Measurements from ENCODE around the gene ASNSD1.

ASNSD1 gene

DNA sequence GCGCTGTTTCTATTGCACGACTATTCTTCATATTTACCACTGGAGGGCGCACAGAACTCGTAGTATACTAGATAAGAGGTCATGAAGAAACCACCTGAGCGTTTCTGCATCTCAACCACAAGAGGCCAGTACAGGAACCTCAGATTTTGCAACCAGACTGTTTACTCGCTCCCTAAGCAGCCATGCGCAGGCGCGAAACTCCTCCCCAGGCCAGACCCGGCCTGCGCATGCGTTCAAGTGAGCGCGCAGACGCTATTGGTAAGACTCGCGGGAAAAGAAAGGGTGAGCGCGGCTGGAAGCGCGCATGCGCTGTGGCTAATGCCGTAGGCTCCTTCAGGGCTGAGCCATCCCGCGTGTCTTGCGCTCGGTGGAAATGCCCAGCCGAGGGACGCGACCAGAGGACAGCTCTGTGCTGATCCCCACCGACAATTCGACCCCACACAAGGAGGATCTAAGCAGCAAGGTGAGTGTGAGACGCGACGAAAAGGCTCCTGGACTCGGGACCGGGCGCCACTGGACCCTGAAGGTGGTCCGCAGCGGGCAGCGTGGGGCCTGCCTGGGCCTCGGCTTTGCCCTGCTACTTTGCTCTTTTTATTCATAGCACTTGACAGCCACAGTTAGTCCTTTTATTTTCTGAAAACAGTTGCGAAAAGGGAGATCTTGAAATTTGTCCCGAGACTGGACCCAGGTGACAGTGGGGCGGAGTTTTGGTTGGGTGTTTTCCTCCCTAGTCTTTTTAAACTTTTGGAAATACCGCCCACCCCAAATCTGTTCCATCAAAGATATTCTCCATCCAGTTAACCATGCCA lies at the start of gene ASNSD1:
Gene ASNSD1 (plus strand): TSS at position 312 of the 809 bp plus-strand sequence. CDS start 4,674 bp downstream, outside the sequence.
- peak; percentile 95 for DNase-seq (ENCODE audit: low read depth)

DNA sequence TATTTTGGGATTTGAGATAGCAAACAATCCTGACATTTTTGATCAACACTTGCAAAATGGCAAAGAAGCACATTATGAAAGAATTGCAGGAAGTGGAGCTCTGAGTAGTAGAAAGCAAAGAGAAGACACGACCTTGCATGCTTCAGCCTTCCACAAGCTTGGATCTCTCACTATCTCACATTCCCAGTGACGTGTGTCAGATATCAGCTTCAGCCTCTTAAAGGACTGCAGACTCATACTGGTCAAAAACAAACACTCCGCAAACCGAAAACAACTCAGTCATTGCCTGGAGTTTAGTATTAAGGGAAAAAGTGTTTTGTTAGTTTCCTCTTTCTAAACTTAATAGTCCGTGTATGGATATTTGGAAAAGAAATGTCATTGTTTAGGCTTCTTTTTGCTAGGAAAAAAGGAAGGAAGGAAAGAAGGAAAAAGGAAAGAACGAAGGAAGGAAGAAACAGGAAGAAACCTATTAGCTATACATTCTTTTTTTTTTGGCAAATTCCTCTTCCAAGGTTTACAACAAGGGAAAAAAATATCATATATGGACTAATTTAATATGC lies 48.1 kb upstream of the ASNSD1 start:
- no peak for DNase-seq (ENCODE audit: low read depth)

DNA sequence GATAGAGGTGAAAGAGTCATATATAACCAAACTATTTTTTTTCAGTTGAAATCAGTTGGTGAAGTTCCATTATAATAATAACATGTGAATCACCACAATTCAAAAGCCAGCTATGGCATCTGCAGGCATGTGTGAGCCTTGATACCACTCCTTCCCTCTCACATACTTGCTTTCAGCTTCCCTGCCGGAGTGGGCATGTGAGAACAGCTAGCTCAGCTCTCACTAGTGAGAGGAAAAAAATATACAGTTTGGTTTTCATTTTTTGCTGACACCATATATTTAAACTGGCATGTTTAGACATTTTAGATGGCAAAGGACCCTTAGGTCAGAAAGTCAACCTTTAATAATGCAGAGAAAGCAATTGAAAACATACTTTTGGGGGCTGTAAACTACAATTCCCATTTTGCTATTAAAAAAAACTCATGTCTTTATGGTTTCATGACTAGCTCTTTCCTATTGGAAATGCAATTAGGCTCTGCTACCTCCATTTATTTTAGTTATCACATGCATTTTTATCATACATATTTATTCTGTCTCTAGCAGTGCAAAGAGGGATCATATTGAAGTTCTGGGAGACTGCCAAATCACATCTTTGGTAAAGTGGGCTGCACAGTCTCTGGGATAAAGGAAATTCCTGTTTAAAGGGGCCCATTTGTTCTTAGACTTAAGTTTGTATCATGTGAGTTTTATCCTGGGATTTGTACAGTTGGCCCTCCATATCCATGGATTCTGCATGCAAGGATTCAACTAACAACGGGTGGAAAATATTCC lies 47.4 kb upstream of the ASNSD1 start:
- DNase-seq (ENCODE audit: low read depth), result no peak

DNA sequence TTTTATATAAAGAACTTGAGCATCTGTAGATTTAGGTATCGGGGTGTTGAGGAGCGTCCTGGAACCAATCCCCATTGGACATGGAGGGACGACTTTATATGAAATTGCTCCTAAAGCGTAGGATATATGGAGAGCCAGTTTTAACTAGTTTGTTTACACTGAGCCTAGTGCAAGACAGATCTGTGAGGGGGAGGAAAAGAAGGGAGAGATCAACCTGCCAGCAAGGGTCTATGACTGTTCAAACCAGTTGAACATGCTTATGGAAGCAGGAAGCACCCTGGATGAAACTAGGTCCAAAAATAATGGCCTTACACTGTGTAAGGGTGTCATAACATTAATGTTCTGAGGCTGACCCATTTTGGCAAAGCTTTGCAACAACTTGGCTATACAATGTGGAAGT lies 46.7 kb upstream of the ASNSD1 start:
- no peak for DNase-seq (ENCODE audit: low read depth)

DNA sequence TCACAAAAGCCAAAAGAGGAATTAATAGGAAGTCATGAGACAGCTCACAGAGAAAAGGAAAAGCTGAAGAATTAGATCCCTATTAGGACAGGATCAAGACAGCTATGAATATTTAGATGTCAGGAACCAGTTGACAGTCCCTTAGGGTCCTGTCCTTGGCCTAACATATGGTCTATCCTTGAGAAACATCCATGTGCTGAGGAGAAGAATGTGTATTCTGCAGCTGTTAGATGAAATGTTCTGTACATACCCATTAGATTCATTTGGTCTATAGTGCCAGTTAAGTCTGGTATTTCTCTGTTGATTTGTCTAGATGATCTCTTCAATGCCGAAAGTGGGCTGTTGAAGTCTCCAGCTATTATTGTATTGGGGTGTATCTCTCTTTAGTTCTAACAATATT lies 43.1 kb upstream of the ASNSD1 start:
- DNase-seq (ENCODE audit: low read depth), result no peak

DNA sequence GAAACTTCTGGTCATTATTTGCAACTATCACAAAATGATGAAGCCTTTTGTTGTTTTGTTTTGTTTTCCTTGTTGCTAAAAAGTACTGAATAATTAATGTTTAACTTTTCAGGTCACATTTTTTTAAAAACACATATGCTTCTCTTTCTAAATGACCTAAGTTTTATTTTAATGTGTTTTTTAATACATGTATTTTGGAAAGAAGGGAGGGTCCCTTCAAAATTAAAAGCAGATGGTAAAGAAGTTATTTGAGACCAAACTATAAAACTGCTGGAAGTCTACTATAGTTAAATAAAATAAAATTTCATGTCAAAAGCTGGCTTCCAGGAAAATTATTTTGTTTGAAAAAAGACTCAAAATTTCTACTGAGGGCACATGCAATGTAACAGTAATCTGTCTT lies 39.5 kb upstream of the ASNSD1 start:
- no peak for DNase-seq (ENCODE audit: low read depth)

DNA sequence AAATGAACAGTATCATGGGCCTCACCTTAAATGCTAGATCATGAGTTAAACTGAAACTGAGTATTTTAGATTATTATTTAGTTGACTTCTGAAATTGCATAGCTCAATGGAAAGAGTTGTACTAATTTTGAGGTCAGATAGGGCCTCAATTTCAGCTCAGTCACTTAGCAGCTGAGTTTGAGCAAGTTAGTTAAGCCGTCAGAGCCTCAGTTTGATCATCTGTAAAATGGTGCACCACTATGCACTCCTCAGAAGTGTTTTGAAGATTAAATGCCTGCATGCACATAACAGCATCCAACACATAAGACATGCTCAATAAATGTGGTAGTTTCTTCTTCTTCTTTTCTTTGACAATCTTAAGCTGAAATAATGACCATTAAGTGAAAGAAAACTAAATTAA lies 38.2 kb upstream of the ASNSD1 start:
- DNase-seq (ENCODE audit: low read depth), result no peak

DNA sequence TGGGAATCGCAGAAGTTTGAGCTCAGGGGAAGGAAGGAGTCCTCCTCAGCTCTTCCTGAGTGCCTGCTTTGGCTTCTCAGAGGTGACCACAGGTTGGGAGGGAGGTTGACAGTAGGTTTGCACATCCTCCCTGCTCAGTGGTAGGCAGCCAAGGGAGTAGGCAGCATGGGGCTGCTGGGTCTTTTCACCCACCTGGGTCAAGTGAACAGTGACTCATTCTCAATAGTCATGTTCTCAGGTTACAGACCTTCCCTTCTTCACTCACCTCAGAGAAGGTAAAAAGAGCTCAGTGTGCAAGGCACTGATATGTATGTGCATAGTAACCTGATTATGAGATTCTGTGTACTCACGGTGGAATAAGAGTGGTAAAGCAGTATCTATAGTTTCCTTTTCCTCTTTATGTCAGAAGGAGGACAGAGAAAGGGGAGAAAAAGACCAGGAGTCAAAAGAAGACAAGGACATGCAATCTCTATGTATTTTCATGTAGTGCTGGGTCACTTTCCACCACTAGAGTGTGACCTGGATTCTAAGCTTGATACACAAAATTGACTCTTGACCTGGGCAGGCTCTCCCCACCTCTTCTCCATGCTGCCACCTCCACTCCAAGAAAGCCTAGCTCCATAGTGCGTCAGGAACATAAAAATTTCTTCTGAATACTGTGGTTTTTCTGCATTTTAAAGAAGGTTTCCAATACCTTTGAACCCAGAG lies 36.5 kb upstream of the ASNSD1 start:
- no peak for DNase-seq (ENCODE audit: low read depth)

DNA sequence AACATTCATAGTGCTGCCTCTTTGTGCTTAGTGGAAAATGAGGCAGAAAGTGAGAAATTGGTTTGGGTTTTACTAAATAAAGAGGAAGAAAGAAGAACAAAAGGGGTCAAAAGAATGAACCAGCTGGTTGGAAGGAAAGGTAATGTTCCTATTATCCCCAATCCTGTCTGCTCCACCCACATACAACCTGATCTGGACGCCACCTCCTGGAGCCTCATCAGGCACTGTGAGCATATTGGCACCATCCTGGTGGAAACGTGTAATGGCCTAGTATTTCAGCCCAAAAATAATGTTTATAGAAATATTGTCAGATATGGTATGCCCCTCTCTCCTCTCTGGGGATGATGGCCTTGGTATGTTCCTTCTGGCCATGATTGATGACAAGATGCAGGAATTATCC lies 35.6 kb upstream of the ASNSD1 start:
- no peak for DNase-seq (ENCODE audit: low read depth)

DNA sequence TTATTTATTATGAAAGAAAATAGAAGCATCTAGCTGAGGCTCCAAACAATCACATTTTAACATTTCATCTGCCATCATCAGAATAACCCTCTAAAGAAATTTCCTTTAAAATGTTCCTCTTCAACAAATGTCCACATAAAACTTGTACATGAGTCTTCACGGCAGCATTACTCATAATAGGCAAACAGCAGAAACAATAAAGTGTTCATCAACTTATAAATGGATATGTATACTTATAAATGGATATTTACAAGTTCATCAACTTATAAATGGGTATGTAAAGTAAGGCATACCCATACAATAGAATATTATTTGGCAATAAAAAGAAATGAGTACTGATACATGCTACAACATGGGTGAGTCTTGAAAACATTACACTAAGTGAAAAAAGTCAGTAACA lies 33.5 kb upstream of the ASNSD1 start:
- no peak for DNase-seq (ENCODE audit: low read depth)

DNA sequence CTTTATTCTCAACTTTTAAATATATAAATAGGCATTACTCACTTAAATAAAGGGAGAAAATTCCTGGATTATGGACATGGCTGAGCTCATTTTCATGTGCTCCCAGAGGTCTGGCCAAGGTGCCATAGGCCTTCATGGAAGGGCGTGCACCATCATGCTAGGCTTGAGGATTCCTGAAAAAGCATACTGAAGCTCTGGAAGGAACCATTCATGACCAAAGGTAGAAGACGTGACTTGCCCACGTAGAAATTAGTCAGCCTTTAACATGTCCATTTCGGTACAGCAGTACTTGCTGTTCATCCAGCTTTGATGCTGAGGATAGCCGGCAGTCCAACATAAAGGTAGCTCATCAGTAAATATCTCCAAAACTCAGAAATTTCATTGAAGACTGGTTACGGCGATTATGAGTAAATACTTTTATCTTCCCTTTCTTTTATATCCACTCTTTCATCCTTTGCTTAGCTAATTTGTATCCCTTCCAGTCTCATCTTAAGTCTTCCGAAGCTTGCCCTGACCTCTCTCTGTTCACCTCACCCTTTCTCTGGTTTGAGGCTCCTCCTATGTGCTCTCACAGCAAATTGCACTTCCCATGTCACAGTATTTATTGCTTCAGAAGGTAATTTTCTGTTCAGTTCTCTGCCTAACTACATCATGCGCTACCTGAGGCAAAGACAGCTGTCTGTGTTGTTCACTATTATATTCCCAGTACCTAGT lies 32.3 kb upstream of the ASNSD1 start:
- DNase-seq (ENCODE audit: low read depth), result no peak

DNA sequence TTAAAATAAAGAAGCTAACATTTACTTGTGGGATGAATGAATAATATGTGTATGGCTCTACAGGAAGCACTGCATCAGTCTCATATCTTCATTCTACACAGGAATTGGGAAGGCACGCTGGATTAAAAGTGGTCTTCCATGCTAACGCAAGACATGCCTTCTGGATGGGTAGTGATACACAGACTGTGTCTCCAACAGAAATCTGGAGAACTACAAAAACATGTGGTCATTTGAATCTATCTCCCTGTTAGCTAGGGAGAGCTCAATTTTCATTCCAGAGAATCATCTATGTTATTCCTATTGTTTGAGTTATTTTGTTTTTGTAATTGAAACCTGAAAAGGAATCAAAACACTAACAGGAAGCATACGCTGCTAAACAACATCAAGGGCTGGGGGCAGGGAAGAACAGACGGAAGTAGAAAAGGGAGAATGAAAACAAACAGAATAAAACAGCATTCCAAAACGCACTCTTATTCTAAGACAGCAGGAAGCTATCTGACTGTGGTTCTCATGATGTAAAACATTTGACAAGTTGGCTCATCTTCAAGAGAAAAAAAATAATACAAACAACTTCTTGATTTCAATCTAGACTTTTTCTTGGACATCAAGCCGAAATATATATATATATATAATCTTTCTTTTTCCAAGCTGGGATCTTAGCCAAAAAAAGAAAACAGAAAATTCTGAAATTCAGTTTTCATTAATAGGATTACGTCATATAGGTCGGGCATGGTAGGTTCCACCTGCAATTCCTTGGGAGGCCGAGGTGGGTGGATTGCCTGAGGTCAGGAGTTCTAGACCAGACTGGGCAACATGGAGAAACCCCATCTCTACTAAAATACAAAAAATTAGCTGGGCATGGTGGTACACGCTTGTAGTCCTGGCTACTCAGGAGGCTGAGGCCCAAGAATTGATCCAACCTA lies 31.5 kb upstream of the ASNSD1 start:
- DNase-seq (ENCODE audit: low read depth), result no peak

DNA sequence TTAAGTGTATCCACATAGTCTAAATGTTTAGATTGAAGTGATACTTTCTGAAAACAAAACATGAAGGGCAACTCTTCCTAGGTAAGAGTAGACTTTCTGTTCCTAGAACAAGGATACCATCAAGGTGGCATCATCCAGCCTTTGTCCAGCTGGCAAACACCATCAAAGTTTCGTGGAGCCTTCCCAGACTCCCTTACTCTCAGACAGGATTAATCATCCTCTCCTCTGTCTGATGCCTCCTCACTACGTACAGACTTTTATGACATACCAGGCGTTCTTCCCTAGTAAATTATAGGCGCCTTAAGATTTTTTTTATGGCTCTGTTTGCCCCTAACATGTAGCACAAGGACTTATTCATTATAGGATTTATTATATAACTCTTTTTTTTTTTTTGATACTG lies 29.4 kb upstream of the ASNSD1 start:
- no peak for DNase-seq (ENCODE audit: low read depth)

DNA sequence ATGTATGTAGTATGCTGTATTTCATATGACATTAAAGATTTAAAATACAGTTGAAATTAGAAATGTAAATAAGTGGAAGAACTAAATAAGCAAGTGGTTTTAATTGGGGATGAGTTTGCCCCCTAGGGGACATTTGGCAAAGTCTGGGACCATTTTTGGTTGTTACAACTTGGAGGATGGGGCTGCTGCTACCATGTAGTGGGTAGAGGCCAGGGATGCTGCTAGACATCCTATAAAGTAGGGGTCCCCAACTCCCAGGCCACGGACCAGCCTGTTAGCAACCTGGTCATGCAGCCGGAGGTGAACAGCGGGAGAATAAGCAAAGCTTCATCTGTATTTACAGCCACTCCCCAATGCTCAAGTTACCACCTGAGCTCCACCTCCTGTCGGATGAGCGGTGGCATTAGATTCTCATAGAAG lies 27.9 kb upstream of the ASNSD1 start:
- no peak for DNase-seq (ENCODE audit: low read depth)

DNA sequence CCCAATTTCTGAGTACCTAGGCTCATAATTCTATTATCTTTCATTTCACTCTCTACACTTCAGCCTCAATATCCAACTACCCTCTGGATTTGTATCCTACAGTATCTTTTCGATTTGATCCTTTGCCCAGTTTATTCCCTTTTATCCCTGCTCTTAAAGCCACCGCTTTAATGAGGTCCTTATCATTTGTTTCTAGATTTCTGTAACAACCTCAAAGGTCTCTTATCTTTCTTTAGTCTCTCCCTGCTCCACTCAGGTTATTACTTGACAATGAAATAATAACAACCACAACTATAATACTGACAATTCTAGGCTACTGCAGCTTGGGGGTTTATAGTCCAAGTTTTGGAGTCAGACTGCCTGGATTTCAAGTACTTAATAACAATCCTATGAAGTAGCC lies 25.9 kb upstream of the ASNSD1 start:
- DNase-seq (ENCODE audit: low read depth), result no peak

DNA sequence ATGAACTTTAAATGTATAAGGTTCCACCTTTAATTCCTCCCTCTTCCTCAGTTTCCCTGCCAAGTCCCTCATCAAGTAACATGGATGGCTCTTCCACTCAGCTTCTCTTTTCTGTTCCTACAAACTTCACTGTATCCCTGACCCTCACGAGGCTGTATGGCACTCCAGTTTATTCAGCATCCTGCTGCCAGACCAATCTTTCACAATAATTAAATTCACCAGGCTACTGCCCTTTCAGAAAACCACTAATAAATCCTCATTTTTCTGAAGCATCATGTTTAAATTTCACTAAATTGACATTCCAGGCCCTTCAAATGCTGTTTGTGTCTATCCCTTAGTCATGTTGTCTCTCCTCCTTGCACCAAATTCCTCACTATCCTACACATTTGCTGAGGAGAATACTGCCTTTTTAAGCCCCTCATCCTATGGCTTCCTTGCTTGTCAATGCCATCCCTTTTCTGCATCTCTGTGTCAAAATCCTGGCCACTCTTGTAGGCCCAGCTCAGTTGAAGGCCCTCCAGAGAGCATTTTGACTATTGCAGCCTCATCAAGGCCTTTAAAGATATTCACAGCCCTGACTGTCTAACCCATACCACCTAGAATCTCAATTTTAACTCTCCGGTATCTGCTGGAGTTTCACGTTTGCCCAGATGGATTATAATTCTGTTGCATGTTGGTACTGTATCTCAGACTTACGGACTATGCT lies 22.8 kb upstream of the ASNSD1 start:
- no peak for DNase-seq (ENCODE audit: low read depth)

DNA sequence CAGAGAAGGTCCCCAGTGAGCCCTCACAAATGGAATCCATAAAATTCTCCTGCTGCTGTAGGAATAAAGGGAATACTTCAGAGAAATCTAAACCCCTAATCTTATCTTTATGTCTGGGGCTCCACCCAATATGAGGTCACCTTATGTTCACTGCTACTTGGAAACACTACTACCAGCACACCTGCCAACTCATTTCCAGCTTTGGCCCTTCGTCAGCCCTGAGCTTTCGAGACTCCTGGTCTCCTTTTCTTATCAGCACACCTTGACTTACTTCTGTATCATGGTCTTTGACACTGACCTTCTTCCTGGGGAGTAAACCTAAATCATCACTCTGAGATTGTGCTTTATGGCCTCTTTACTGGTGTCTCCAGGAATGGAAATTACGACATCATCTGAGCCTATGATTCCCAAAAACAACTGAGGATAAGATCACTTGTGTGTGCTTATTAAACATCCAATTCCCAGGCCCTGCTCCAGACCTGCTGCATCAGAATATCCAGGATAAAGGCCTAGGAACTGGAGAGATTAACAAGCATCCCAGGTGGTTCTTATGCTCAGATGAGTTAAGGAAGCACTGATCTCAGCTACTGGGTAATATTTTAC lies 22.2 kb upstream of the ASNSD1 start:
- DNase-seq (ENCODE audit: low read depth), result no peak

DNA sequence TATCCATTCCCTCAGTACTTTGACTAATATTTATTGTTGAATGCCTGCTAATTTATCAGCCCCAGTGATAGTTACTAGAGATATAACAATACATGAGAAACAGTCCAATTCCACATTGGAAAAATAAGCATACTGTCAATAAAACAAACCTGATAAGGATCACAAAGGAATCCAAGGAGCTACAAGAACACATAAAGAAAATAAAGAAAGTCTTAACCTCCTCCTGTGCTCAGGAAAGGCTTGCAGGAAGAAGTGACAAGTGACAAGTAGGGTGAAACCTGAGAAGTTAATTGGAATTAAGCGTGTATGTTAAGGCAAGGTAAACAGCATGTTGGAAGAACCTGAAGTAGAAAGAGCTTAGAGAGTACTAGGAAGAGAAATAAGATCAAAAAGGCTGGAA lies 20.3 kb upstream of the ASNSD1 start:
- no peak for DNase-seq (ENCODE audit: low read depth)

DNA sequence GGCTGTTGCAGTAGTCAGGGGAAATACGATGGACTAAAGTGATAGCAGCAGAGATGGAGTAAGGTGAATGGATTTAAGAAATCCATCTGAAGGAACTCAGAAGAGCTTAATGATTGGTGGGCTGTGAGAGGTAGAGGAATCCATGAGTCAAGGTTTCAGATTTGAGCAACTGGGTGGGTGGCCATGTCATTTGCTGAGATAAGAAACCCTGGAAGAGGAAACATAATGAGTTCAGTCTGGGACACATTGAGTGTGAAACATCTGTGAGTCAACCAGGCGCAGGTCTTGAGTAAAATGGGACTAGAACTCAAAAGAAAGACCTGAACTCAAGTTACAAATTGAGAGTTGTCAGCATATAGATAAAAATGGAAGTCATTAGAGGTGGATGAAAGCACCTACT lies 19.7 kb upstream of the ASNSD1 start:
- DNase-seq (ENCODE audit: low read depth), result no peak

DNA sequence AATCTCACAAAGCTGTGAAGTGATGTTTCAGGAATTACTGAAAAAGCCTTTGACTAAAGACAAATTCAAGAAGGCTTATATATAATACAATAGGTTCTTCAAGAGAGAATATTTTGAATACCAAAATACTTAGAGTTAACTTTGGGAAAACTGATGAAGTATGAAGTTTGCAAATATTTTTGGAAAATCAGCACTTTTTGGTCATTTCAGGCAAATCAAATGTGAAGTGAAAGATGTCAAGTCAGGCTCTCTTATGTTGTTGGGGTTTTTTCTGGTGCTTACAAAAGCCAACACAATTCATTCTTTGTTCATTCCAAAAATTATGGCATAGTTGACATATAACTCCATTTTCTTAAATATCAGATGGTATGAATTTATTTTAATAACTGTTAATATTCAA lies 14.7 kb upstream of the ASNSD1 start:
- DNase-seq (ENCODE audit: low read depth), result no peak

All from stimulated activated CD8-positive, alpha-beta memory T cell treated with anti-CD3 and anti-CD28 coated beads, Interleukin-7, amount 100 ng/mL, for 24 hours (primary cell).